SKM-1 (cell line): Measurements from ENCODE around the gene ATP10A.
"Not testable (repeated sequence)": the region's sequence is repeated elsewhere in the genome, so short reads cannot be mapped to it uniquely, and the experiment has no call there.

Experiments used
- DNase-seq: peaks from one replicate; lab custom pipeline; 2025; ENCODE audit not compliant: unreplicated experiment; lab: John Stamatoyannopoulos, UW

Gene ATP10A

DNA sequence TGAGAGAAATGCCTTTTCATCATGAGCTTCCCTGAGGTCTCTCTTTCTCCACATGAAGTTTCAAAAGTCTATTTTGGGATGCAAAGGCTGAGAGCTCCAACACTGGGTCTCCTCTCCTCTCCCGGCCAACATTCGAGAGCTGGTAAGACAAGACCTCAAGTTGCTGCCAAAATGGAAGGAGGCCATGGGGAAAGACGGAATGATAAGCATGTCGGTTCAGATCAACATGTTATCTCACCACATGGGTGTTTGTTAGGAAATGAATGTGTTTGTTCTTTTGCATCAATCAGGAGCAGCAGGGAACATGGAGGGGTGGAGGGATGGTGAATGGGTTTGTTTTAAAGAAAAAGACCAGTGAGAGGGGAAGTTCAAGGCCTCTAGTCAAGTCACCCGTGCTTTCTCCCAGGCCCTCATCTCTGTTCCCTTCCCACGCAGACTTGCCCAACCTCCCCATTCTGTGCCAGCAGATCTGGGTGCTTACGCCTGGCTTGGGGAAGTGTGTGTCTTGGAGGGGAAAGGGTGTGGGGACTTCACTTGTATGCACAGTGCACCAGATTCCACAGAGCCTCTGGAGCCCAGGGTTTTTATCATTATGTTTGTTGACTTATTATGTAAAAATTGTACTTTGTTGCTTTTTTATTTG lies 23.5 kb upstream of the ATP10A start:
- no peak for DNase-seq

GRCh38 chr15:25884370-25884769 lies 21.2 kb upstream of the ATP10A start:
- no peak for DNase-seq

DNA sequence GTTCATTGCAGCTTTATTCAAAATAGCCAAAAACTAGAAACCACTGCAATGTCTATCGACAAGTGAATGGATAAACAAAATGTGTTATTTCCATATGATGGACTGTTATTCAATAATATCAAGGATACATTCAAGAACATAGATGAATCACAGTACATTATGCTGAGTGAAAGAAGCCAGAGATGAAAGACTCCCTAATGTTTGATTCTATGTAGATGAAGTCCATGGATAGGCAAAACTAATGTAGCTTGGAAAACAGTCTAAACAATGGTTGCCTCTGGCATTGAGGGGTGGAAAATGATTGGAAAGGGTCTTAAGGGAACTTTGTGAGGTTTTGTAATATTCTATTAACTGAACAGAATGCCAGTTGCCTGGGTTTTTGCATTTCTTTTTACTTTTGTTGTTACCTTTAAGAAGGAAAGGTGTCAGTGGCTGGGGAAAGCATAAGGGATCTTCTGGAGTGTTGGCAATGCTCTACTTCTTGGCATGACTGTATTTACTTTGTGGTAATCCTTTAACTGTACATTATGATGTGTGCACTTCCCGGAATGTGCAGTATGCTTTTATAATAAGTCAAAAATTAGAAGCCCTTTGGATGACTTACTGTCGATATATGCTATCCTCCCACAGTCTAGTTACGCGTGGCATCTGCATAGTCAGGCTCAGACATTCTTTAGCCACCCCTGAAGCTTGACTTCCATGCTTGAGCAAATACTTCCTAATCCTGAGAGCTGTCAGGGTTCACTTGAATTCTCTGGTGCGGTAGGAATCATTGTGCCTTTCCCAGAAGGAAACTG lies 20.5 kb upstream of the ATP10A start:
- no peak for DNase-seq

DNA sequence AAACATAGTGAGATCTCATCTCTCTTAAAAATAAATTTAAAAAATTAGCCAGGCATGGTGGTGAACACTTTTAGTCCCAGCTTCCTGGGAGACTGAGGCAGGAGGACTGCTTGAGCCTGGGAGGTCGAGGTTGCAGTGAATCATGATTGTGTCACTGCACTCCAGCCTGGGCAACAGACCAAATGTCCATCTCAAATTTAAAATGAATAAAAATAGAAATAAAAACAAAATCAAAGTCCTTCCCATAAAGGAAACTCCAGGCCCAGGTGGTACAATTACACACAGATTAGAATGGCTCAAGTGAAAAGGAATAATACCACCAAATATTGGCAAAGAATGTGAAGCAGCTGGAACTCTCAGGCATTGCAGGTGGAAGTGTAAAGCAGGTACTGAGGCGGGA lies 19.3 kb upstream of the ATP10A start:
- DNase-seq = no peak

GRCh38 chr15:25880877-25881276 lies 17.8 kb upstream of the ATP10A start:
- not testable (repeated sequence) for DNase-seq

- DNase-seq = no peak
These were observed 17.3 kb upstream of the ATP10A start for GRCh38 chr15:25880411-25880810.

DNA sequence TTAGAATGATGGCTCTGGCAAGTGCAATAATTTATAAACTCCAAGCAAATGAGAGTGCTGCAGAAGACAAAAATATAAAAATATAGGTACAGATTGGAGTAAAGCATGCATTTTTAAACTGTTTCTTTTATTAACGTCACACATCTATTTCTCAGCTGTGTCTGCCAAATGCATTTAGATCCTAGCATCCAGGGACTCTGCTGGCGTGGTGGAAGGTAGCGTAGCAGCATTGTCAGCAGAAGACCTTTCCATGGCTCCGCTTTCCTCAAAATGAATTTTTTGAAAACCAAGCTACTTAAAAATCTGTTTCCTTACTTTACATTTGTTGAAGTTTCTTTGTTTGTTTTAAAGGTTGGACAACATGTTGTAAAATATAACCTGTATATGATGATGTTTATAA lies 16.3 kb upstream of the ATP10A start:
- no peak for DNase-seq

DNA sequence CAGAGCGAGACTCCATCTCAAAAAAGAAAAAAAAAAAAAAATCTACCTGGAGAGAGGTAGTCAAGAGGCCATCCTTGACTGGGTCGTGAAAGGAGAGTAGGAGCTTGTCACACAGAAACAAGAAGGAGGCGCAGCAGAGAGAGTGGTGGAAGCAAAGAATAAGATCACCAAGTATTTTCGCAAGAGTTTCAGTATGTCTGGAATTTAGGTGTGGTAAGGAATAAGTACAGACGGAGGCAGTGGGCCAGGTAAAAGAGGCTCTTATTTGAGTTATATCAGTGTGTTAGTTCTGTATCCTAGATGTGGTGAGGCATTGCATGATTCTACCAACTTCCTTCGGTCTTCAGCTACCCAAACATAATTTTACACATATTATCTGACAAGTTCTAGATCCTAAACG lies 14.6 kb upstream of the ATP10A start:
- no peak for DNase-seq

GRCh38 chr15:25876231-25877140 lies 13.4 kb upstream of the ATP10A start:
- DNase-seq = no peak

DNA sequence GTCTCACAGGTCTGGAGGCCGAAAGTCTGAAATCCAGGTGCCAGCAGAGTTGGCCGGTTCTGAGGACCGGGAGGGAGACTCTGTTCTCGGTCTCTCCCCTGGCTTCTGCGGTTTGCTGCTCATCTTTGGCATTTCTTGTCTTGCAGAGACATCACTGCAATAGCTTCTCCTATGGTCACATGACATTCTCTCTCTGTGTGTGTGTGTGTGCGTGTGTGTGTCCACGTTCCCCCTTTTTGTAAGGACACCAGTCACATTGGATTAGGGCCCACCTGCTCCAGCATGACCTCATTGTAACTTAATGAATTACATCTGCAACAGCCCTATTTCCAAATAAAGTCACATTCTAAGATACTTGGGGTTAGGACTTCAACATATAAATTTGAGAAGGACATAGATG lies 12.4 kb upstream of the ATP10A start:
- DNase-seq = no peak

GRCh38 chr15:25874379-25874778 lies 11.3 kb upstream of the ATP10A start:
- no peak for DNase-seq

GRCh38 chr15:25871403-25871802 lies 8.3 kb upstream of the ATP10A start:
- no peak for DNase-seq

DNA sequence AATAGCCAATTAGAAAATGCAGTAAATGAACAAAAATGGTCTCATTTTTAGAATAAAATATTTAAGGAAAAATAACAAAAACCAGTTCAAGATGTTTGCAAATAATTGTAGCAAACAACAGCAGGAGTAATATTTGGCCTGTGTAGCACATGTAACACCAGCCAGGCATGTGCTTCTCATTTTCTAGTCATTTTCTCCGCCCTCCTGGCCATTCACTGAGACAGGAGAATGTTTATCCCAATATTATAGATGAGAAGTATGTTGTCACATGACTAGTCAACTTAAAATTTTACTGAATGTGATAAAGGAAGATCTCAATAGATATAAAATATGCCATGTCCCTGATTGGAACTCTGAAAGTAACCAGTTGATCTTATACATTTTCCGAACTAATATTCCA lies 7.8 kb upstream of the ATP10A start:
- DNase-seq = no peak

DNA sequence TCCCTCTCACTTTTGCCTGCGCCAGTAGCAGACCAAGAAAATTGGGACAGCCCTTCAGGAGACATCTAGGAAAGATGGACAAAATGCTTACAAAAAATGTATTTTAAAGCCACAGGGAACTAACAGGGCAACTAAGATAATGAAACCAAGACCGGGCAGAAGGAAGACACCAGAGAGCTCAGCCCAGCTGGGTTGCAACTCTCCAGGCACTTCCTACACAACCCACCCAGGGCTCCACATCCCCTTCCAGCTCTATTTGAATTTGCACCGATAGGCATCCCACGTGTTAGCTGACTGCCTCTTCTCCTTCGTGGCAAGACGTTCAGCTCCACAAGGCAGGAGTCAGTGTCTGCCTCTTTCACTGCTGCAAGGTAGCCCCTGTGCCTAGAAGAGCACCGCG lies 6.6 kb upstream of the ATP10A start:
- no peak for DNase-seq

- DNase-seq = no peak
These were observed 3.7 kb upstream of the ATP10A start for GRCh38 chr15:25866874-25867273.

DNA sequence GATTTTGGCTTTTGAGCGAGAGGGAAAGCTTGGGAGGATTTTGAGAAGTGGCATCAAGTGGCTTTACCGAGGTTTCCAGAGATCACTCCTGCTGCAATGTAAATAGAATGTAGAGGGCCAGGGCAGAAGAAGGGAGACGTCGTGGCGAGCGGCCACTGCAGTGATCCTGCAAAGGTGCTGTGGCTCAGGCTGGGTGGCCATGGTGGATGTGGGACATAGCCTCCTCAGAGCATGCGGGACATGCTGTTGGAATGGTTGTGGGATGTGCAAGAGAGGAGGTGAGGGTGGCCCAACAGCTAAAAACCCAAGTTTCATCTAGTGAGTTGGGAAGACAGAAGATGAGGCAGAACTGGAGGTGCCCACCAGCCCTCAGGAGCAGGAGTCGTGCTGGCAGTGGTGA lies 3.1 kb upstream of the ATP10A start:
- no peak for DNase-seq

DNA sequence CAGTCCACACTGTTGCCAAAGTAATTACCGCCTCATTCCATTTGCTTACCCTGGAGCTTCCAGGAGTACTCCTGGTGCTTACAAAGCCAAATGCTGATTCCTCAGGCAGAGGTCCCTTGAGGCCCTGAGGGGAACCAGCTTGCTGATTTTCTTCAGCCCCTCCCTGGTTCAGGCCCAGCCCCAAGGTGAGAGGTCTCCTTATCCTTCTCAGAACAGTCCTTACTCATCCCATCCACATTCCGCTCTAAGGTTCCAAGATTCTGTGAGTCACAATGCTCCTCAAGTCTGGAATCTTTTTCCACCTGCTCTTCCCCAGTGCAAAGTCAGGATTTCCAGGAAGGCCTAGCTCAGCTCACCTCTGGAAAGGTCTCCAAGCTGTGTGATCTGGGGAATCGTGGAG lies 1.8 kb upstream of the ATP10A start:
- no peak for DNase-seq

- DNase-seq = no peak
These were observed 947 bp upstream of the ATP10A start for GRCh38 chr15:25863968-25864580.

DNA sequence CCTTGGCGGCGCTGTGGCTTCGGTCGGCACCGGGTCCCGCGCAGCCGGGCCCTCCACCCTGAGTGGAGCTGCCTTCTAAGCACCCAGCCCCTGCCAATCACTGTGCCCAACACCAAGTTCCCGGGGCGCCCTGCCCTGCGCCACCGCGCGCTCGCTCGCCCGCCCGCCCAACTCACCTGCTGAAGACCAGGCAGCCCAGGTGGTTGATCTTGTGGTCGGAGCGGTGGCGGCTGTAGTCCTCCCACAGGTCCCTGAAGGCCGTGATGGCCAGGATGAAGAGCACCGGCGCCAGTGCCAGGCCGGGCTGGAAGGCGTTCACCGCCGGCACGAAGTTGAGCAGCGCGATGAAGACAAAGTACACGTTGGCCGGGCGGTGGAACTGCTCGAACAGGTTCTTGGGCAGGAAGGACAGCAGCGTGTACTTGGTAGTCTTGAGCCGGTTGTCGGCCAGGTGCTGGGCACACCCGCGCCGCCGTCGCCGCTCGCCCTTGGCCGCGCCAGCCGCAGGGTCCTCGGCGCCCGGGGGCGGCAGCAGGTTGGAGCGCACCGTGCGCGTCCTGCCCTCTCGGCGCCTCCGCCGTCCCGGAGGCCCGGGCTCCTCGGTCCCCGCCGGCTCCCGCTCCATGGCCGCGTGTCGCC lies 536 bp downstream of the ATP10A start:
- no peak for DNase-seq

- DNase-seq = no peak
These were observed 1.1 kb downstream of the ATP10A start for GRCh38 chr15:25862071-25862471.
